Panc1 (cell line): Measurements from ENCODE around the gene POLR3E. TPM values are rescaled to one million over a fixed set of nuclear protein-coding genes. Genes with fewer than 3 reads are reported as not detected.

Source experiments
- ATAC-seq: fragments of 200-7000 bp; cut with Tn5 transposase; 2 replicates; pipeline ENCODE4 v1.9.1; 2020; ENCODE audit warnings: mild to moderate bottlenecking, moderate library complexity
- BruUV-seq: library from RNA; stranded (reverse); fragments of 400-500 nt; replicated peaks from 2 replicates; lab custom pipeline; 2021; lab: Mats Ljungman, UMichigan
- CTCF ChIA-PET: fragments of 300-600 bp; sonication (Branson Sonifier 250); formaldehyde crosslinking; loops from one replicate; lab custom pipeline; 2022; ENCODE audit warnings: antibody characterized with exemption; lab: Charles Lee
- POLR2A ChIA-PET: fragments of 300-600 bp; sonication (Branson Sonifier 250); formaldehyde crosslinking; loops from one replicate; lab custom pipeline; 2022; ENCODE audit warnings: antibody characterized with exemption; lab: Charles Lee
- DNase-seq: peaks from one replicate; pipeline ENCODE4 v3.0.0-alpha.2; 2010; ENCODE audit warnings: low read depth, low spot score
- H3K27ac ChIP-seq: 2 replicates; pipeline ENCODE4 v1.5.1; 2011; ENCODE audit warnings: mild to moderate bottlenecking, low read length, inconsistent platforms
- H3K27me3 ChIP-seq: fragments of 200-500 bp; sonication (Bioruptor generic); 2 replicates; pipeline ENCODE4 v1.6.0; 2014; ENCODE audit warnings: low read length, inconsistent platforms; ENCODE audit not compliant: control insufficient read depth, insufficient read depth
- H3K36me3 ChIP-seq: fragments of 200-500 bp; sonication (Bioruptor generic); 2 replicates; pipeline ENCODE4 v1.5.1; 2014; ENCODE audit warnings: inconsistent platforms, mild to moderate bottlenecking, low read length, moderate library complexity; ENCODE audit not compliant: control insufficient read depth, insufficient read depth
- H3K4me1 ChIP-seq: 2 replicates; pipeline ENCODE4 v1.5.1; 2011; ENCODE audit warnings: inconsistent platforms, mild to moderate bottlenecking, low read length, moderate library complexity; ENCODE audit not compliant: control insufficient read depth, insufficient read depth
- H3K4me3 ChIP-seq, 2 experiments: 2 replicates each; pipeline ENCODE4 v1.5.1; 2011 to 2012; ENCODE audit warnings: low read depth in 2 of 2, low read length in 2 of 2, mild to moderate bottlenecking in 2 of 2, inconsistent platforms in 1 of 2, moderate library complexity in 1 of 2
- H3K9me3 ChIP-seq: fragments of 200-500 bp; sonication (Bioruptor generic); 2 replicates; pipeline ENCODE4 v1.5.1; 2014; ENCODE audit warnings: low read depth, mild to moderate bottlenecking, inconsistent platforms, low read length, moderate library complexity; ENCODE audit not compliant: control insufficient read depth, insufficient read depth
- POLR2AphosphoS5 ChIP-seq: IDR thresholded peaks from 2 replicates; pipeline ENCODE4 v1.6.1; 2012; ENCODE audit warnings: mild to moderate bottlenecking, low read depth, low read length, moderate library complexity
- SIN3A ChIP-seq: IDR thresholded peaks from 2 replicates; pipeline ENCODE4 v1.6.1; 2012; ENCODE audit warnings: low read depth, mild to moderate bottlenecking, low read length, moderate library complexity, borderline replicate concordance; ENCODE audit not compliant: insufficient read depth
- TCF7L2 ChIP-seq: IDR thresholded peaks from 2 replicates; pipeline ENCODE4 v1.6.1; 2011; ENCODE audit warnings: mild to moderate bottlenecking, low read depth, low read length, inconsistent platforms
- in situ Hi-C: cut with HindIII; loops from 2 replicates; pipeline ENCODE4 v1.10.0; 2016; ENCODE audit warnings: low sequenced_read_pairs, low pct_unique_long_range_greater_than_20kb
- intact Hi-C: fragments of 100-400 bp; cut with micrococcal nuclease; formaldehyde crosslinking; loops from one replicate; pipeline ENCODE4 v1.10.0; 2022; ENCODE audit not compliant: unreplicated experiment
- total RNA-seq: library from RNA; stranded (reverse); gene quantifications from one replicate; pipeline ENCODE4 v1.2.1, GENCODE V29; 2021; ENCODE audit not compliant: unreplicated experiment
- TF ChIP-seq, protein P1 (sequence below), 2 experiments: IDR thresholded peaks; 2 replicates each; pipeline ENCODE4 v1.6.1; 2011 to 2012; ENCODE audit warnings: low read depth in 2 of 2, control low read depth in 1 of 2, low read length in 1 of 2, mild to moderate bottlenecking in 1 of 2, moderate library complexity in 1 of 2; ENCODE audit not compliant: insufficient read depth in 1 of 2
- TF ChIP-seq, protein P2 (sequence below): fragments of 450-650 bp; IDR thresholded peaks from 2 replicates; pipeline ENCODE4 v1.5.1; 2017; ENCODE audit warnings: mild to moderate bottlenecking

The POLR3E gene
- total RNA-seq, 1 experiment from 2014 or later = 45.2 TPM

DNA sequence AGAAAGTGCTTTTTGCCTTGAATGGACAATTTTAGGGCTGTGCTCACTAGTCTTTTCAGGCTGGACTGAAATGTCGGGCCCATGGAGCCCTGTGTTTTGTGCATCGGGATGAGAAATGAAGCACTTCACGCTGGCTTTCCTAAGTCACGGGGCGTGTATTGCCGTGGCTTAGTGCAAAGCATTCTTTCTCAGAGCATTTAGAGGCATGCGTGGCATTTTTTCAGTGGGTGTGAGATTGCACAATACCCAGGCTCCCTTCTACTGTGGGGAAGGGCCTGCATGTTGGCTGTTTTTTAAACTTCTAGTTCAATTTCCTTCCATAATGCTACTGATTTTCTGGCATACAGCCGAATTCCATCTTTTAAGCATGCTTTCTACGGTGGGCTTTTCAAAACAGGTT is 12.6 kb upstream of the POLR3E start:
- DNase-seq (no peak), ATAC-seq (no peak)
- H3K36me3 ChIP-seq = no peaks in the 10 kb centered on the region
- H3K9me3 ChIP-seq = no peaks in the 10 kb centered on the region
- in situ Hi-C loops = no loop called here
- ChIA-PET POLR2A (no interaction called here), CTCF (no interaction called here)
- H3K4me3 ChIP-seq = no peak overlapping the region
- no peak overlapping the region for H3K27ac ChIP-seq
- TF ChIP-seq POLR2AphosphoS5 (no peak), TCF7L2 (no peak), SIN3A (no peak)
- TF ChIP-seq, protein P1, sequence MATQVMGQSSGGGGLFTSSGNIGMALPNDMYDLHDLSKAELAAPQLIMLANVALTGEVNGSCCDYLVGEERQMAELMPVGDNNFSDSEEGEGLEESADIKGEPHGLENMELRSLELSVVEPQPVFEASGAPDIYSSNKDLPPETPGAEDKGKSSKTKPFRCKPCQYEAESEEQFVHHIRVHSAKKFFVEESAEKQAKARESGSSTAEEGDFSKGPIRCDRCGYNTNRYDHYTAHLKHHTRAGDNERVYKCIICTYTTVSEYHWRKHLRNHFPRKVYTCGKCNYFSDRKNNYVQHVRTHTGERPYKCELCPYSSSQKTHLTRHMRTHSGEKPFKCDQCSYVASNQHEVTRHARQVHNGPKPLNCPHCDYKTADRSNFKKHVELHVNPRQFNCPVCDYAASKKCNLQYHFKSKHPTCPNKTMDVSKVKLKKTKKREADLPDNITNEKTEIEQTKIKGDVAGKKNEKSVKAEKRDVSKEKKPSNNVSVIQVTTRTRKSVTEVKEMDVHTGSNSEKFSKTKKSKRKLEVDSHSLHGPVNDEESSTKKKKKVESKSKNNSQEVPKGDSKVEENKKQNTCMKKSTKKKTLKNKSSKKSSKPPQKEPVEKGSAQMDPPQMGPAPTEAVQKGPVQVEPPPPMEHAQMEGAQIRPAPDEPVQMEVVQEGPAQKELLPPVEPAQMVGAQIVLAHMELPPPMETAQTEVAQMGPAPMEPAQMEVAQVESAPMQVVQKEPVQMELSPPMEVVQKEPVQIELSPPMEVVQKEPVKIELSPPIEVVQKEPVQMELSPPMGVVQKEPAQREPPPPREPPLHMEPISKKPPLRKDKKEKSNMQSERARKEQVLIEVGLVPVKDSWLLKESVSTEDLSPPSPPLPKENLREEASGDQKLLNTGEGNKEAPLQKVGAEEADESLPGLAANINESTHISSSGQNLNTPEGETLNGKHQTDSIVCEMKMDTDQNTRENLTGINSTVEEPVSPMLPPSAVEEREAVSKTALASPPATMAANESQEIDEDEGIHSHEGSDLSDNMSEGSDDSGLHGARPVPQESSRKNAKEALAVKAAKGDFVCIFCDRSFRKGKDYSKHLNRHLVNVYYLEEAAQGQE (IDR thresholded peaks at IDR 0.05; ENCODE audit: insufficient read depth in 1 of 2, low read depth in 2 of 2, low read length in 1 of 2) = no peak
- TF ChIP-seq, protein P2, sequence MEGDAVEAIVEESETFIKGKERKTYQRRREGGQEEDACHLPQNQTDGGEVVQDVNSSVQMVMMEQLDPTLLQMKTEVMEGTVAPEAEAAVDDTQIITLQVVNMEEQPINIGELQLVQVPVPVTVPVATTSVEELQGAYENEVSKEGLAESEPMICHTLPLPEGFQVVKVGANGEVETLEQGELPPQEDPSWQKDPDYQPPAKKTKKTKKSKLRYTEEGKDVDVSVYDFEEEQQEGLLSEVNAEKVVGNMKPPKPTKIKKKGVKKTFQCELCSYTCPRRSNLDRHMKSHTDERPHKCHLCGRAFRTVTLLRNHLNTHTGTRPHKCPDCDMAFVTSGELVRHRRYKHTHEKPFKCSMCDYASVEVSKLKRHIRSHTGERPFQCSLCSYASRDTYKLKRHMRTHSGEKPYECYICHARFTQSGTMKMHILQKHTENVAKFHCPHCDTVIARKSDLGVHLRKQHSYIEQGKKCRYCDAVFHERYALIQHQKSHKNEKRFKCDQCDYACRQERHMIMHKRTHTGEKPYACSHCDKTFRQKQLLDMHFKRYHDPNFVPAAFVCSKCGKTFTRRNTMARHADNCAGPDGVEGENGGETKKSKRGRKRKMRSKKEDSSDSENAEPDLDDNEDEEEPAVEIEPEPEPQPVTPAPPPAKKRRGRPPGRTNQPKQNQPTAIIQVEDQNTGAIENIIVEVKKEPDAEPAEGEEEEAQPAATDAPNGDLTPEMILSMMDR = no peak
- intact Hi-C loops = no loop called here
- TSS peak; percentile 58 for BruUV-seq
- no peaks in the 10 kb centered on the region for H3K27me3 ChIP-seq
- H3K4me1 ChIP-seq = no peaks in the 10 kb centered on the region

DNA sequence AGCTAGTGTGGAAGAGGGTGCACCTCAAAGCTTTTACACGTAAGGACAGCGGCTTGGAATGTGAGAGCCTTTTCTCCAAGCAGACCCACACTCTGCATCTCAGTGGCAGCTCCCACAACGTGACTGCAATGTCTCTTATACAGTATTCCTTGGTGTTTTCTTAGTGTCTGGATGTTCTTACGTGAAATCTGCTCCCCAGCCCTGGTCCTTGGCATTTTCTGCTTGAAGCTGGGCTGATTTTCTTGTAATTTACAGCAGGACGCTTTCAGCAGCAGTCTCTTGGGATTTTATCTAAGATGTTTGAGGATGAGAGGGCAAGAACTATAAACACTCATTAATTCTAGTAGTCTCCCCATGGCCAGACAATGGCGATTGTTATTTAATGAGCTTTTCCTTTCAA is 12.1 kb upstream of the POLR3E start:
- Histone ChIP-seq H3K36me3 (no peaks in the 10 kb centered on the region), H3K27me3 (no peaks in the 10 kb centered on the region), H3K27ac (no peak overlapping the region), H3K4me1 (no peaks in the 10 kb centered on the region), H3K4me3 (no peak overlapping the region), H3K9me3 (no peaks in the 10 kb centered on the region)
- ATAC-seq (no peak), DNase-seq (no peak)
- no TSS peak for BruUV-seq
- CTCF ChIA-PET = no interaction called here
- intact Hi-C loops = no loop called here
- TF ChIP-seq TCF7L2 (no peak), POLR2AphosphoS5 (no peak), SIN3A (no peak)
- TF ChIP-seq, protein P1 (IDR thresholded peaks at IDR 0.05; ENCODE audit: insufficient read depth in 1 of 2, low read depth in 2 of 2, low read length in 1 of 2) = no peak
- TF ChIP-seq, protein P2 = no peak
- POLR2A ChIA-PET = no interaction called here
- in situ Hi-C loops = no loop called here
